Lung (tissue), 12 donors: ENCODE measurements around the gene TFDP1. TPM values are rescaled to one million over a fixed set of nuclear protein-coding genes. Genes with fewer than 3 reads are reported as not detected.

Experiments
- ATAC-seq: fragments of 200-7000 bp; cut with Tn5 transposase; one replicate; pipeline ENCODE4 v1.9.1; 2020; ENCODE audit warnings: moderate number of reproducible peaks; ENCODE audit not compliant: insufficient read depth, low FRiP score
- DNase-seq, 3 donors: peaks; one replicate each; pipeline ENCODE4 v3.0.0-alpha.2; 2013 to 2017
- H3K27ac ChIP-seq, 2 donors: one replicate each; pipeline ENCODE4 v1.5.1; 2013; ENCODE audit warnings: mild to moderate bottlenecking in 2 of 2, moderate library complexity in 2 of 2, control low read depth in 1 of 2, inconsistent platforms in 1 of 2, low read depth in 1 of 2, low read length in 1 of 2
- H3K27me3 ChIP-seq, 3 donors: one replicate each; pipeline ENCODE4 v1.5.1; 2013; ENCODE audit warnings: low read length in 2 of 3; ENCODE audit not compliant: control insufficient read depth in 3 of 3, insufficient read depth in 3 of 3
- H3K36me3 ChIP-seq, 4 donors: one replicate each; pipeline ENCODE4 v1.5.1; 2013; ENCODE audit warnings: low read length in 4 of 4, mild to moderate bottlenecking in 1 of 4, moderate library complexity in 1 of 4; ENCODE audit not compliant: control insufficient read depth in 4 of 4, insufficient read depth in 4 of 4
- H3K4me1 ChIP-seq, 5 donors: one replicate each; pipeline ENCODE4 v1.5.1; 2013; ENCODE audit warnings: low read length in 5 of 5, mild to moderate bottlenecking in 2 of 5, moderate library complexity in 1 of 5; ENCODE audit not compliant: control insufficient read depth in 5 of 5, insufficient read depth in 5 of 5
- H3K4me3 ChIP-seq: one replicate; pipeline ENCODE4 v1.5.1; 2013; ENCODE audit warnings: mild to moderate bottlenecking, control low read depth, moderate library complexity
- H3K9ac ChIP-seq, 2 donors: one replicate each; pipeline ENCODE4 v1.5.1; 2013; ENCODE audit warnings: low read length in 2 of 2, control low read depth in 1 of 2; ENCODE audit not compliant: insufficient read depth in 1 of 2
- H3K9me3 ChIP-seq, 4 donors: one replicate each; pipeline ENCODE4 v1.5.1; 2013; ENCODE audit warnings: low read length in 3 of 4, mild to moderate bottlenecking in 1 of 4, moderate library complexity in 1 of 4; ENCODE audit not compliant: control insufficient read depth in 4 of 4, insufficient read depth in 3 of 4
- WGBS, 2 donors: extraction: QIAGEN DNeasy Blood & Tissue Kit; methylation state at CpG; one replicate each; pipeline ENCODE4 v1.1.7; 2013; 5-methylcytosine and 5-hydroxymethylcytosine counted together
- polyA plus RNA-seq, 2 donors: library from polyadenylated mRNA; stranded (reverse); fragments of 200-250 nt; gene quantifications; one replicate each; pipeline ENCODE4 v1.2.1, GENCODE V29; 2013
- total RNA-seq, 2 donors: library from RNA; depleted of rRNA in 1 of 2; stranded (reverse); fragments of >200 nt in 1 of 2; gene quantifications; one replicate each; pipeline ENCODE4 v1.2.1, GENCODE V29; 2014 to 2021
- TF ChIP-seq, protein P1 (sequence below): IDR thresholded peaks from 2 replicates; pipeline ENCODE4 v1.5.1; 2012; ENCODE audit warnings: mild to moderate bottlenecking; ENCODE audit errors: control extremely low read depth, extremely low read depth
- donor health status: control.
- donor health status: control.
- donor health status: Bipolar disorder and iron deficiency.
- donor health status: healthy.
- donor health status: DM: yes; HTN: yes; CAD: no.

TFDP1 gene
- total and polyA plus RNA-seq, 4 donors = 19.6 to 44.2 (median 40.3) TPM

DNA sequence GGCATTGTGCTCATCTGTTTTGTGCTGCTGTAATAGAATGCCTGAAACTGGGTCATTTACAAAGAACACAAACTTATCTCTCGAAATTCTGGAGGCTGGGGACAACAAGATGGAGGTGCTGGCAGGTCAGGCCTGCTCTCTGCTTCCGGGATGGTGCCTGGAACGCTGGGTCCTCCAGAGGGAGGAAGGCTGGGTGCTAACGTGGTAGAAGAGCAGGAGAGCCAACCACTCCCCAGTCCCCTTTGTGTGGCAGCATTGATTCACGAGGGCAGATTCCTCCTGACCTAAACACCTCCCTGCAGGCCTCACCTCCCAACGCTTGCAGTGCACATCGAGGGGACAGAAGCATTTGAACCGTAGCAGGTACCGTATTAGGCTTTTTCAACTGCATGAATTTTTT, 34.1 kb upstream of the TFDP1 start:
- no peak for DNase-seq
- no peak overlapping the region for H3K27ac ChIP-seq
- no peaks in the 10 kb centered on the region for H3K9me3 ChIP-seq
- 92% methylated on average over 9 of the region's 9 CpGs for WGBS, 2 donors
- H3K27me3 ChIP-seq = peaks cover 0 to 9% (median 0%) of the 10 kb centered on the region in 3 donors
- peaks cover 3 to 21% (median 9%) of the 10 kb centered on the region in 5 donors for H3K4me1 ChIP-seq
- no peak overlapping the region for H3K4me3 ChIP-seq
- H3K36me3 ChIP-seq = peaks cover 12 to 24% (median 13%) of the 10 kb centered on the region in 4 donors
- TF ChIP-seq, protein P1, sequence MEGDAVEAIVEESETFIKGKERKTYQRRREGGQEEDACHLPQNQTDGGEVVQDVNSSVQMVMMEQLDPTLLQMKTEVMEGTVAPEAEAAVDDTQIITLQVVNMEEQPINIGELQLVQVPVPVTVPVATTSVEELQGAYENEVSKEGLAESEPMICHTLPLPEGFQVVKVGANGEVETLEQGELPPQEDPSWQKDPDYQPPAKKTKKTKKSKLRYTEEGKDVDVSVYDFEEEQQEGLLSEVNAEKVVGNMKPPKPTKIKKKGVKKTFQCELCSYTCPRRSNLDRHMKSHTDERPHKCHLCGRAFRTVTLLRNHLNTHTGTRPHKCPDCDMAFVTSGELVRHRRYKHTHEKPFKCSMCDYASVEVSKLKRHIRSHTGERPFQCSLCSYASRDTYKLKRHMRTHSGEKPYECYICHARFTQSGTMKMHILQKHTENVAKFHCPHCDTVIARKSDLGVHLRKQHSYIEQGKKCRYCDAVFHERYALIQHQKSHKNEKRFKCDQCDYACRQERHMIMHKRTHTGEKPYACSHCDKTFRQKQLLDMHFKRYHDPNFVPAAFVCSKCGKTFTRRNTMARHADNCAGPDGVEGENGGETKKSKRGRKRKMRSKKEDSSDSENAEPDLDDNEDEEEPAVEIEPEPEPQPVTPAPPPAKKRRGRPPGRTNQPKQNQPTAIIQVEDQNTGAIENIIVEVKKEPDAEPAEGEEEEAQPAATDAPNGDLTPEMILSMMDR = no peak
- no peak for ATAC-seq
- H3K9ac ChIP-seq = no peak overlapping the region

DNA sequence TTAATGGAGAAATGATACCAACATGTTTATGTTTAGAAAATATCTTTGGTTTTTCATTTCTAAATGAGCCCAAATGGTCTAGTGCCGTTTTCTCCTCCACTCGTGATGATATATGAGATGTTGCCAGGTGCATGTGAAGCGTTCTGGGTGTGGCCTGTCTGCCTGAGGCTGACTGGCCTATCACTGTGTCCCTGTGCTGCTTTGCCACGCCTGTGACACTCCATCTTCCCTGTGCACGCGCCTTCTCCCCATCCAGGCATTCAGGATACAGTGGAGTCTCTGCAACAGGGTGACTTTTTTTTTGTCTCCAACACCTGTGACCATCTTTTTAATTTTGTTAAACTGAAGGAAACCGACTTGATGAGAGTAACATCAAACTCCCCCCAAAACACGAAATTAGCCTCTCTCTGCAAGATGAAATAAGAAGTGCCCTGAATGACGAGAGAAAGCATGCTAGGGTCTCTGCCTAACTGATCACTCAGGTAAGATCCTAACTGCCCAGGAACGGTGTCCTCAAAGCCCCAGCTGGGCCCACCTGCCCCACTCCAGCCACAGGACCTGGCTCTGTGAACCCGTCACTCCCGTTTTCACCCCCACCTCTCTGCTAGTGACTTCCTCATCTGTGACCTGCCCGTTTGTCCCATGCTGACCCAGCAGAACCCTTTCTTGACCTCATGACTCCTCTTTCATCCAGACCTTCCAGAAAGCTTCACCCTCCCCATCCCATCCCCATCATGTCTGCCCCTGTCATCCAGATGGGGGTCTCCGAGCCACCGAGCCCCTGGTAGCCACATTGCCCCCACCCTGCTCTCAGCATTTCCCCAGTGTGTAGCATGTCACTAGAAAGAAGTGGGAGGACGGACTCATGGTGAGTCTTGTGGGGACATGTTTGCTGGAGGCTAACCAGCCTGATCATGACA, 33.2 kb upstream of the TFDP1 start:
- no peak overlapping the region for H3K27ac ChIP-seq
- 85 to 87% methylated on average over 16 of the region's 16 CpGs for WGBS, 2 donors
- peaks cover 12 to 24% (median 13%) of the 10 kb centered on the region in 4 donors for H3K36me3 ChIP-seq
- H3K9me3 ChIP-seq = no peaks in the 10 kb centered on the region
- H3K4me3 ChIP-seq = no peak overlapping the region
- peaks cover 0 to 9% (median 0%) of the 10 kb centered on the region in 3 donors for H3K27me3 ChIP-seq
- DNase-seq = no peak
- H3K9ac ChIP-seq = no peak overlapping the region
- peaks cover under 1 to 14% (median 6%) of the 10 kb centered on the region in 5 donors for H3K4me1 ChIP-seq
- TF ChIP-seq, protein P1 = no peak
- ATAC-seq = no peak

DNA sequence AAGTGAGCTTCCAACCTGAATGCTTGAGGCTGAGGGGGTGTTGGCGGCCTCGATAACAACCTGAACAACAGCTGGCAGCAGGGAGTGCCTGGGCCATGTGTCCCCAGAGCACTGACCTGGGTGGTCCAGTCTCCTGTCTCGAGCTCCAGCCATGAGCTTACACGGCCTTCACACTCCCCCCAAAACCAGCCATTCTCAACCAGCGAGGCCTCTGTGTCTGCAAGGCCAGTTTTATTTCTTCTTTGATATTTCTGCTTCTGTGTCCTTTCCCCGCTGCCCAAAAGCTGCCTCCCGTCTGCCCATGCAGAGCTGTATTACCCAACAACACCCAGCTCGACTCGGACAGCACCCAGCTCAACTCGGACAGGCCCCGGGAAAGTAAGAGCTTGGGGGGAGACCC, 32.5 kb upstream of the TFDP1 start:
- Histone ChIP-seq H3K4me1 (peaks cover 0 to 9% (median 6%) of the 10 kb centered on the region in 5 donors), H3K9me3 (no peaks in the 10 kb centered on the region), H3K27ac (no peak overlapping the region), H3K27me3 (peaks cover 0 to 13% (median 0%) of the 10 kb centered on the region in 3 donors), H3K4me3 (no peak overlapping the region), H3K36me3 (peaks cover 12 to 20% (median 13%) of the 10 kb centered on the region in 4 donors), H3K9ac (no peak overlapping the region)
- WGBS, 2 donors = 95 to 98% methylated on average over 11 of the region's 11 CpGs
- DNase-seq (no peak), ATAC-seq (no peak)
- TF ChIP-seq, protein P1 = no peak
